Stomach (tissue), 4 donors: Measurements from ENCODE around the gene TXNDC11.

ENCODE experiments used
- EP300 ChIP-seq: sonication (generic); formaldehyde crosslinking; IDR thresholded peaks from one replicate; pipeline ENCODE4 v1.6.1; 2017; ENCODE audit warnings: antibody characterized with exemption
- POLR2A ChIP-seq, 4 donors: fragments of 450-650 bp; IDR thresholded peaks; one replicate each; pipeline ENCODE4 v1.6.1; 2016; ENCODE audit warnings: antibody characterized with exemption in 4 of 4, control low read depth in 2 of 4, mild to moderate bottlenecking in 1 of 4, moderate library complexity in 1 of 4

- TF ChIP-seq EP300 (no peak), POLR2A (IDR thresholded peaks at IDR 0.05) (peak in 2 of 4 donors; percentile 42 to 64)
Measured at GRCh38 chr16:11742536-11743307, at the start of gene TXNDC11.
